Effector memory CD8-positive, alpha-beta T cell (primary cell): ENCODE data around the gene TRIML1.
"Not testable (repeated sequence)": the region's sequence is repeated elsewhere in the genome, so short reads cannot be mapped to it uniquely, and the experiment has no call there.

Experiments
- ATAC-seq: fragments of 150-1000 bp; cut with Tn5 transposase; replicated peaks from 2 replicates; pipeline ENCODE4 v1.10.0; 2021; ENCODE audit warnings: mild to moderate bottlenecking, moderate library complexity
- DNase-seq, 3 experiments: peaks; one replicate each; pipeline ENCODE4 v3.0.0; 2021
- H3K27ac Mint-ChIP-seq, 2 donors: one replicate each; pipeline ENCODE4 v1.8.0; 2022; ENCODE audit warnings: mild to moderate bottlenecking in 2 of 2, mixed read lengths in 2 of 2, moderate library complexity in 2 of 2
- H3K27me3 Mint-ChIP-seq, 2 donors: one replicate each; pipeline ENCODE4 v1.8.0; 2022; ENCODE audit warnings: mixed read lengths in 2 of 2
- H3K36me3 Mint-ChIP-seq: one replicate; pipeline ENCODE4 v1.8.0; 2022; ENCODE audit warnings: mild to moderate bottlenecking, moderate library complexity, mixed read lengths; ENCODE audit not compliant: insufficient read depth
- H3K4me1 Mint-ChIP-seq, 2 donors: one replicate each; pipeline ENCODE4 v1.8.0; 2022; ENCODE audit warnings: low read depth in 2 of 2, mixed read lengths in 2 of 2
- H3K4me3 Mint-ChIP-seq, 2 donors: one replicate each; pipeline ENCODE4 v1.8.0; 2022; ENCODE audit warnings: mild to moderate bottlenecking in 2 of 2, mixed read lengths in 2 of 2, moderate library complexity in 2 of 2
- H3K9me3 Mint-ChIP-seq, 2 donors: one replicate each; pipeline ENCODE4 v1.8.0; 2022; ENCODE audit warnings: mixed read lengths in 2 of 2

The TRIML1 gene

GRCh38 chr4:188130355-188130754, 8.9 kb upstream of the TRIML1 start:
- no peaks in the 10 kb centered on the region for H3K36me3 Mint-ChIP-seq
- H3K4me1 Mint-ChIP-seq = no peaks in the 10 kb centered on the region
- H3K27ac Mint-ChIP-seq = no peak overlapping the region
- H3K9me3 Mint-ChIP-seq = peaks cover 6 to 15% of the 10 kb centered on the region in 2 donors
- H3K27me3 Mint-ChIP-seq = no peaks in the 10 kb centered on the region
- no peak overlapping the region for H3K4me3 Mint-ChIP-seq
- no peak for DNase-seq
- no peak for ATAC-seq

- H3K9me3 Mint-ChIP-seq = peaks cover 5 to 11% of the 10 kb centered on the region in 2 donors
- H3K27me3 Mint-ChIP-seq = no peaks in the 10 kb centered on the region
- H3K4me1 Mint-ChIP-seq = no peaks in the 10 kb centered on the region
- ATAC-seq (no peak), DNase-seq (no peak)
- no peaks in the 10 kb centered on the region for H3K36me3 Mint-ChIP-seq
- H3K4me3 Mint-ChIP-seq = no peak overlapping the region
- no peak overlapping the region for H3K27ac Mint-ChIP-seq
These were observed 7.0 kb upstream of the TRIML1 start for GRCh38 chr4:188132232-188132631.

GRCh38 chr4:188138227-188138626, 1.0 kb upstream of the TRIML1 start:
- ATAC-seq (no peak), DNase-seq (no peak)
- Mint-ChIP-seq H3K4me1 (no peaks in the 10 kb centered on the region), H3K9me3 (peaks cover 0 to 6% of the 10 kb centered on the region in 2 donors), H3K27ac (no peak overlapping the region), H3K27me3 (no peaks in the 10 kb centered on the region), H3K36me3 (no peaks in the 10 kb centered on the region), H3K4me3 (no peak overlapping the region)

- Mint-ChIP-seq H3K27me3 (no peaks in the 10 kb centered on the region), H3K4me1 (no peaks in the 10 kb centered on the region), H3K4me3 (no peak overlapping the region), H3K9me3 (peaks cover 0 to 10% of the 10 kb centered on the region in 2 donors), H3K36me3 (no peaks in the 10 kb centered on the region), H3K27ac (no peak overlapping the region)
- DNase-seq = no peak
- ATAC-seq = no peak
These were observed 430 bp downstream of the TRIML1 start for GRCh38 chr4:188139671-188140070.

GRCh38 chr4:188143731-188144130, 4.5 kb downstream of the TRIML1 start:
- ATAC-seq (no peak), DNase-seq (no peak)
- H3K9me3 Mint-ChIP-seq = peaks cover 0 to 14% of the 10 kb centered on the region in 2 donors
- H3K27ac Mint-ChIP-seq = no peak overlapping the region
- no peaks in the 10 kb centered on the region for H3K36me3 Mint-ChIP-seq
- no peak overlapping the region for H3K4me3 Mint-ChIP-seq
- H3K4me1 Mint-ChIP-seq = no peaks in the 10 kb centered on the region
- no peaks in the 10 kb centered on the region for H3K27me3 Mint-ChIP-seq

- Mint-ChIP-seq H3K27me3 (no peaks in the 10 kb centered on the region), H3K4me3 (no peak overlapping the region), H3K4me1 (no peaks in the 10 kb centered on the region), H3K27ac (no peak overlapping the region), H3K36me3 (no peaks in the 10 kb centered on the region), H3K9me3 (peaks cover 0 to 11% of the 10 kb centered on the region in 2 donors)
- no peak for DNase-seq
- ATAC-seq = no peak
These were observed 6.4 kb downstream of the TRIML1 start for GRCh38 chr4:188145601-188146000.

- Mint-ChIP-seq H3K9me3 (peaks cover 0 to 9% of the 10 kb centered on the region in 2 donors), H3K4me3 (no peak overlapping the region), H3K36me3 (no peaks in the 10 kb centered on the region), H3K27ac (no peak overlapping the region), H3K27me3 (no peaks in the 10 kb centered on the region), H3K4me1 (no peaks in the 10 kb centered on the region)
- DNase-seq (no peak), ATAC-seq (no peak)
These were observed 7.4 kb downstream of the TRIML1 start for GRCh38 chr4:188146618-188147017.

- Mint-ChIP-seq H3K4me3 (no peak overlapping the region), H3K36me3 (no peaks in the 10 kb centered on the region), H3K9me3 (peaks cover 0 to 9% of the 10 kb centered on the region in 2 donors), H3K27me3 (no peaks in the 10 kb centered on the region), H3K27ac (no peak overlapping the region), H3K4me1 (no peaks in the 10 kb centered on the region)
- DNase-seq (no peak), ATAC-seq (no peak)
These were observed 7.9 kb downstream of the TRIML1 start for GRCh38 chr4:188147176-188147575.

GRCh38 chr4:188147776-188148175, 8.5 kb downstream of the TRIML1 start:
- no peaks in the 10 kb centered on the region for H3K27me3 Mint-ChIP-seq
- H3K27ac Mint-ChIP-seq = no peak overlapping the region
- no peak for DNase-seq
- H3K9me3 Mint-ChIP-seq = peaks cover 0 to 9% of the 10 kb centered on the region in 2 donors
- no peak overlapping the region for H3K4me3 Mint-ChIP-seq
- no peaks in the 10 kb centered on the region for H3K4me1 Mint-ChIP-seq
- no peaks in the 10 kb centered on the region for H3K36me3 Mint-ChIP-seq
- no peak for ATAC-seq

GRCh38 chr4:188154668-188155405, 15.6 kb downstream of the TRIML1 start:
- Mint-ChIP-seq H3K36me3 (no peaks in the 10 kb centered on the region), H3K9me3 (peaks cover 2 to 8% of the 10 kb centered on the region in 2 donors), H3K27ac (no peak overlapping the region), H3K4me1 (no peaks in the 10 kb centered on the region), H3K4me3 (no peak overlapping the region), H3K27me3 (no peaks in the 10 kb centered on the region)
- no peak for ATAC-seq
- no peak for DNase-seq

GRCh38 chr4:188158336-188158735, 19.1 kb downstream of the TRIML1 start:
- Mint-ChIP-seq H3K9me3 (peaks cover 2 to 14% of the 10 kb centered on the region in 2 donors), H3K36me3 (no peaks in the 10 kb centered on the region), H3K27ac (no peak overlapping the region), H3K27me3 (no peaks in the 10 kb centered on the region), H3K4me1 (no peaks in the 10 kb centered on the region), H3K4me3 (no peak overlapping the region)
- DNase-seq (no peak), ATAC-seq (no peak)

GRCh38 chr4:188159513-188160226, 20.4 kb downstream of the TRIML1 start:
- not testable (repeated sequence) for H3K36me3 Mint-ChIP-seq, H3K27me3 Mint-ChIP-seq, H3K4me3 Mint-ChIP-seq, DNase-seq, ATAC-seq, H3K27ac Mint-ChIP-seq, H3K4me1 Mint-ChIP-seq
- peaks cover 2 to 14% of the 10 kb centered on the region in 2 donors for H3K9me3 Mint-ChIP-seq

- no peak for DNase-seq
- Mint-ChIP-seq H3K27ac (no peak overlapping the region), H3K27me3 (no peaks in the 10 kb centered on the region), H3K36me3 (peaks cover under 1% of the 10 kb centered on the region), H3K4me3 (no peak overlapping the region), H3K4me1 (no peaks in the 10 kb centered on the region), H3K9me3 (peaks cover 0 to 14% of the 10 kb centered on the region in 2 donors)
- ATAC-seq = no peak
These were observed 21.2 kb downstream of the TRIML1 start for GRCh38 chr4:188160406-188160805.

GRCh38 chr4:188161167-188161566, 21.9 kb downstream of the TRIML1 start:
- no peaks in the 10 kb centered on the region for H3K27me3 Mint-ChIP-seq
- ATAC-seq (no peak), DNase-seq (no peak)
- peaks cover 2% of the 10 kb centered on the region for H3K36me3 Mint-ChIP-seq
- H3K4me3 Mint-ChIP-seq = no peak overlapping the region
- H3K9me3 Mint-ChIP-seq = peaks cover 0 to 14% of the 10 kb centered on the region in 2 donors
- no peak overlapping the region for H3K27ac Mint-ChIP-seq
- H3K4me1 Mint-ChIP-seq = no peaks in the 10 kb centered on the region
